GM12874 (cell line): Measurements from ENCODE around the gene DNAJC5.

Experiments used
- TF ChIP-seq, protein P1 (sequence below): IDR thresholded peaks from 2 replicates; pipeline ENCODE4 v1.5.1; 2011; ENCODE audit warnings: low read depth, mild to moderate bottlenecking, control low read depth, low read length, moderate library complexity; ENCODE audit not compliant: insufficient read depth

Gene DNAJC5

GRCh38 chr20:63933646-63934045 is 38.7 kb downstream of the DNAJC5 start:
- TF ChIP-seq, protein P1, sequence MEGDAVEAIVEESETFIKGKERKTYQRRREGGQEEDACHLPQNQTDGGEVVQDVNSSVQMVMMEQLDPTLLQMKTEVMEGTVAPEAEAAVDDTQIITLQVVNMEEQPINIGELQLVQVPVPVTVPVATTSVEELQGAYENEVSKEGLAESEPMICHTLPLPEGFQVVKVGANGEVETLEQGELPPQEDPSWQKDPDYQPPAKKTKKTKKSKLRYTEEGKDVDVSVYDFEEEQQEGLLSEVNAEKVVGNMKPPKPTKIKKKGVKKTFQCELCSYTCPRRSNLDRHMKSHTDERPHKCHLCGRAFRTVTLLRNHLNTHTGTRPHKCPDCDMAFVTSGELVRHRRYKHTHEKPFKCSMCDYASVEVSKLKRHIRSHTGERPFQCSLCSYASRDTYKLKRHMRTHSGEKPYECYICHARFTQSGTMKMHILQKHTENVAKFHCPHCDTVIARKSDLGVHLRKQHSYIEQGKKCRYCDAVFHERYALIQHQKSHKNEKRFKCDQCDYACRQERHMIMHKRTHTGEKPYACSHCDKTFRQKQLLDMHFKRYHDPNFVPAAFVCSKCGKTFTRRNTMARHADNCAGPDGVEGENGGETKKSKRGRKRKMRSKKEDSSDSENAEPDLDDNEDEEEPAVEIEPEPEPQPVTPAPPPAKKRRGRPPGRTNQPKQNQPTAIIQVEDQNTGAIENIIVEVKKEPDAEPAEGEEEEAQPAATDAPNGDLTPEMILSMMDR = no peak

DNA sequence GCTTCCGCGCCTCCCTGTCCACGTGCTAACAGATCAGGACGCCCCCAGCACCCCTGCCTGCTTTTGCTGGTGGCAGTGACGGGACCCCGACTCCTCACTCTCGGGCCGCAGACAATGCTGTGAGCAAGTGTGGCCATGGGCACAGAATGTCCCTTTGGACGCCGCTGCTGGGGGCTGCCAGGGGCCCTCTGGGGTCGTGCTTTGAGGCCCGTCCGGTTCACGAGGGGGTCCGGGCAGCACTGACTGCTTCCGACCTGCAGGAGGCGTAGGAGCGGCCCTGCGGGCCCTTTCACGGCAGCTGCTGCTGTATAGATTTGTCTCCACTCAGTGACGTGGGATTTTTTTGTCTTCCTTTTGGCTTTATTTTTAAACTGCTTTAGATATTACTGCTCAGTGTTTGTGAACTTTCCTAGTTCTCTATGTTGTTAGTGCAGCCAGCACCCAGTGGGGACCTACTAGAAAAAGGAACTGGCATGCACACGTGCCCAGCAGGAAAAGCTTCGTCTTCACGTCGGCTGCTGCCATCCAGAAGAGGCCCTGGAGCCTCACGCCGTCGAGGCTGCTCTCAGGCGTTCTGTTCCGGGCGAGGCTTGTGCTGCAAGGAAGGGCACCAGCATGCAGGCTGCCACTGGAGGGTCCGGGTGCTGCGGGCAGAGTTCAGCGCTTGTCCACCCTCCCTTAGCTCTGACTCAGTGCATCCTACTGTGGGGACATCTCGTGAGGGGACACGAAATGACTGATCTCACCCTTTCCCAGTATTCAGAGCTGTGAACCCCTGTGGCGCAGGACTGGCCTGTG is 39.5 kb downstream of the DNAJC5 start:
- TF ChIP-seq, protein P1 = 0 out of 2 replicates have a peak, but pooled peaks have one; percentile 19

GRCh38 chr20:63935447-63935846 is 40.5 kb downstream of the DNAJC5 start:
- TF ChIP-seq, protein P1 = no peak

DNA sequence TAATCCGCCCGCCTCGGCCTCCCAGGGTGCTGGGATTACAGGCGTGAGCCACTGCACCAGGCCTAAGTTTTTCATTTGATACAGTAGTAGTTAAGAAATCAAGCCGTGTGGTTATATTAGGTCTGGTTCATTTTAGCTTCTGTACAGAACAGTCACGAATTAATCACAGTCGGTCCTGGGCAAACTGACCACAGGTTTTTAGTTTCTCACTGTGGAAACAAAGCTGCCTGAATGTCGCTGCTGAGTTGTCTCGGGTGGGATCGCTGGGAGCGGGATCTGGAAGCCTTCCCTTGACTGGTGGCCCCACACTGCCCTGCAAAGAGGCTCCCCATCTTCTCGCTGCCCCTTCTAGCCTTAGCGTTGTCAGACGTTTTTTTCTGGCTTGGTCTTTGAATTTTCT is 42.7 kb downstream of the DNAJC5 start:
- TF ChIP-seq, protein P1 = no peak

- TF ChIP-seq, protein P1 = no peak
Measured at GRCh38 chr20:63939061-63939935, 44.4 kb downstream of the DNAJC5 start.

GRCh38 chr20:63940071-63940471 is 45.1 kb downstream of the DNAJC5 start:
- TF ChIP-seq, protein P1 = no peak
